Osteoblast (primary cell): ENCODE measurements around the gene DRAM1. TPM values are rescaled to one million over a fixed set of nuclear protein-coding genes. Genes with fewer than 3 reads are reported as not detected.

ENCODE experiments used
- DNase-seq: peaks from one replicate; pipeline ENCODE4 v3.0.0; 2011; ENCODE audit warnings: low spot score, mixed read lengths; ENCODE audit not compliant: insufficient read length; ENCODE audit errors: missing footprints
- H2AFZ ChIP-seq: 2 replicates; pipeline ENCODE4 v1.6.0; 2011; ENCODE audit warnings: mild to moderate bottlenecking, low read length
- H3K27ac ChIP-seq: 2 replicates; pipeline ENCODE4 v1.5.1; 2011; ENCODE audit warnings: mild to moderate bottlenecking, low read depth, low read length, moderate library complexity
- H3K27me3 ChIP-seq: 2 replicates; pipeline ENCODE4 v1.6.0; 2012; ENCODE audit warnings: mild to moderate bottlenecking, control low read depth, inconsistent platforms, low read length, moderate library complexity; ENCODE audit not compliant: insufficient read depth
- H3K36me3 ChIP-seq: 2 replicates; pipeline ENCODE4 v1.5.1; 2011; ENCODE audit warnings: mild to moderate bottlenecking, low read length, control low read depth, moderate library complexity; ENCODE audit not compliant: insufficient read depth
- H3K4me1 ChIP-seq: 2 replicates; pipeline ENCODE4 v1.5.1; 2011; ENCODE audit warnings: mild to moderate bottlenecking, low read length, control low read depth, moderate library complexity; ENCODE audit not compliant: insufficient read depth
- H3K4me2 ChIP-seq: 2 replicates; pipeline ENCODE4 v1.6.0; 2011; ENCODE audit warnings: mild to moderate bottlenecking, low read length; ENCODE audit not compliant: insufficient read depth
- H3K4me3 ChIP-seq: fragments of 200-600 bp; sonication (generic); 3 replicates; pipeline ENCODE4 v1.5.1; 2012; ENCODE audit warnings: mild to moderate bottlenecking, low read length, inconsistent platforms; ENCODE audit not compliant: insufficient read depth
- H3K79me2 ChIP-seq: 2 replicates; pipeline ENCODE4 v1.6.0; 2012; ENCODE audit warnings: mild to moderate bottlenecking, low read length, control low read depth, inconsistent platforms; ENCODE audit not compliant: insufficient read depth
- H3K9me3 ChIP-seq: 2 replicates; pipeline ENCODE4 v1.5.1; 2011; ENCODE audit warnings: low read depth, low read length, control low read depth
- H4K20me1 ChIP-seq: 2 replicates; pipeline ENCODE4 v1.6.0; 2012; ENCODE audit warnings: mild to moderate bottlenecking, low read length, control low read depth; ENCODE audit not compliant: insufficient read depth
- total RNA-seq: library from RNA; depleted of rRNA; stranded (reverse); fragments of >200 nt; gene quantifications from 2 replicates; pipeline ENCODE4 v1.2.3, GENCODE V29; 2012
- TF ChIP-seq, protein P1 (sequence below): IDR thresholded peaks from 2 replicates; pipeline ENCODE4 v1.5.1; 2011; ENCODE audit warnings: mild to moderate bottlenecking, low read depth, low read length, moderate library complexity; ENCODE audit errors: extremely low read depth

The DRAM1 gene
- total RNA-seq, 1 donor: 141 TPM

DNA sequence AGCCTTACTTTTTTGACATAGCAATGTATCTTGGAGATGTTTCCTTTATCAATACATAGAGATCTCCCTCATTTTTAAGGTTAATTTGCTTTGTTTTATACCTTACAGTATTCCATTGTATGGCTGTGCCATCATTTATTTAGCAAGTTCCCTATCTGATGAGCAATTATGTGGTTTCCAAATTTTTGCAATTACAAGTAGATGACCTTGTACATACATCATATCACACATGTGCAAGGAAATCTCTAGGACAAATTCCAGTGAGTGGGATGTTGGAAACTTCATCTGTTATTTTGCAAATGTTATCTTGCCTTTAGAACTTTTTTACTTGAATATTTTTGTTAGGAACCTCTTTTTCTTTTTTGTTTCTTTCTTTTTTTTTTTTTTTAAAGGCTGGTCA, 49.7 kb downstream of the DRAM1 start:
- no peak overlapping the region for H2AFZ ChIP-seq
- no peaks in the 10 kb centered on the region for H4K20me1 ChIP-seq
- peaks cover 31% of the 10 kb centered on the region for H3K4me1 ChIP-seq
- no peak overlapping the region for H3K4me2 ChIP-seq
- no peaks in the 10 kb centered on the region for H3K36me3 ChIP-seq
- no peak overlapping the region for H3K4me3 ChIP-seq
- no peaks in the 10 kb centered on the region for H3K9me3 ChIP-seq
- no peaks in the 10 kb centered on the region for H3K27me3 ChIP-seq
- H3K79me2 ChIP-seq: no peaks in the 10 kb centered on the region
- no peak for DNase-seq
- H3K27ac ChIP-seq: peak overlapping the region; percentile 54
- TF ChIP-seq, protein P1, sequence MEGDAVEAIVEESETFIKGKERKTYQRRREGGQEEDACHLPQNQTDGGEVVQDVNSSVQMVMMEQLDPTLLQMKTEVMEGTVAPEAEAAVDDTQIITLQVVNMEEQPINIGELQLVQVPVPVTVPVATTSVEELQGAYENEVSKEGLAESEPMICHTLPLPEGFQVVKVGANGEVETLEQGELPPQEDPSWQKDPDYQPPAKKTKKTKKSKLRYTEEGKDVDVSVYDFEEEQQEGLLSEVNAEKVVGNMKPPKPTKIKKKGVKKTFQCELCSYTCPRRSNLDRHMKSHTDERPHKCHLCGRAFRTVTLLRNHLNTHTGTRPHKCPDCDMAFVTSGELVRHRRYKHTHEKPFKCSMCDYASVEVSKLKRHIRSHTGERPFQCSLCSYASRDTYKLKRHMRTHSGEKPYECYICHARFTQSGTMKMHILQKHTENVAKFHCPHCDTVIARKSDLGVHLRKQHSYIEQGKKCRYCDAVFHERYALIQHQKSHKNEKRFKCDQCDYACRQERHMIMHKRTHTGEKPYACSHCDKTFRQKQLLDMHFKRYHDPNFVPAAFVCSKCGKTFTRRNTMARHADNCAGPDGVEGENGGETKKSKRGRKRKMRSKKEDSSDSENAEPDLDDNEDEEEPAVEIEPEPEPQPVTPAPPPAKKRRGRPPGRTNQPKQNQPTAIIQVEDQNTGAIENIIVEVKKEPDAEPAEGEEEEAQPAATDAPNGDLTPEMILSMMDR: no peak

DNA sequence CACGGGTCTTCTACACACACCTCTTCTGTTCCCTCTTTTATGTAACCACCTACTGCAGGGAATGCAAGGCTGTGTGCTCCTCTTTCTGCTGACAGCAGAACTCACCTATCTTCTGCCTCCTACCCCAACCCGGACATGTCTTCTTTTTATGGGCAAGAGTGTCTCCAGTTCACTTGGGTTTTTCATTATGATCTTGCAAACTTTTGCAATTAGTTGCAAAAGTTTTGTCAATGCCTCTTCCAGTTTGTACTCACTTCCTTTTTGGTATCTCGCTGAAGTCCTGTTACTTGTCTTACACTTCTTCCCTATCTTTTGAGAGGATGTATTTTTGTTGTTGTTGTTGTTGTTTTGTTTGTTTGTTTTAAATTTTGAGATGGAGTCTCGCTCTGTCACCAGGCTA, 50.6 kb downstream of the DRAM1 start:
- Histone ChIP-seq H3K27me3 (no peaks in the 10 kb centered on the region), H3K9me3 (no peaks in the 10 kb centered on the region), H3K4me1 (peaks cover 28% of the 10 kb centered on the region), H3K79me2 (no peaks in the 10 kb centered on the region), H3K4me3 (no peak overlapping the region), H4K20me1 (no peaks in the 10 kb centered on the region), H2AFZ (no peak overlapping the region), H3K27ac (peak overlapping the region; percentile 54), H3K36me3 (no peaks in the 10 kb centered on the region), H3K4me2 (no peak overlapping the region)
- no peak for DNase-seq
- TF ChIP-seq, protein P1: no peak

DNA sequence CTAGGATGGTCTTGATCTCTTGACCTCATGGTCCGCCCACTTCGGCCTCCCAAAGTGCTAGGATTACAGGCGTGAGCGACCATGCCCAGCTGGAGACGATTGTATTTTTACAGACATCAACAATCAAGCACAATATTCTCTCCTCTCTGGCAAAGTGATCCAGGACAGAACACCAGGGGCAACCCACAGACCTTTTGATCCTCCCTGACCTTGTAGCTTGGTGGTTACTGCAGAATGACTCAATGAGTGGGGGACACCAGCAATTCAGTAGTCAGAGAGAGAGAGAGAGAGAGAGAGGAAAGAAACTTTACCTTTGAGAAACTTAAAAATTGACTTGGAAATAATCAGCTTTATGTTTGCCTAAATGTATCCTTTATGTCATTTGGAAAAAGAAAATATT, 51.2 kb downstream of the DRAM1 start:
- no peaks in the 10 kb centered on the region for H3K79me2 ChIP-seq

DNA sequence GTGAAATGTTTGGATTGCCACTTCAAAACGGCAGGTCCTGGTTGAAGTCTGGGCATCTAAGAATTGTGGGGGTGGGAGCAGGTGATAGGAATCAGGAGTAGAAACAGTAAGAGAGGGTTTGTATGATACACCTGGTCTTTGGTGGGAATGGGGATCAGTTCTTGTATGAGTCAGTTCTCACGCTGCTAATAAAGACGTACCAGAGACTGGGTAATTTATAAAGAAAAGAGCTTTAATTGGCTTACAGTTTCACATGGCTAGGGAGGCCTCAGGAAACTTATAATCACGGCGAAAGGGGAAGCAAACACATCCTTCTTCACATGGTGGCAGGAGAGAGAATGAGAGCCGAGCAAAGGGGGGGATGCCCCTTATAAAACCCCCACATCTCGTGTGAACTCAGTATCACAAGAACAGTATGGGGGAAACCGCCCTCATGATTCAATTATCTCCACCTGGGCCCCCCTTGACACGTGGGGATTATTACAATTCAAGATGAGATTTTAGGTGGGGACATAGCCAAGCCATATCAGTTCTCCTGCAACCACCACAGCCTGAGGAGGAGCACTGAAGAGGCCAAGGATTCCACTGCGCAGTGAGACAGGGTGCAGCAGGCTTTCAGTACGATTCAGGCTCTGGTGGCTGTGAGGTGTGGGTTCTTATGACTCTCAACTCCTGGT, 52.1 kb downstream of the DRAM1 start:
- Histone ChIP-seq H3K4me3 (no peak overlapping the region), H2AFZ (no peak overlapping the region), H3K36me3 (no peaks in the 10 kb centered on the region), H3K27me3 (no peaks in the 10 kb centered on the region), H3K4me2 (no peak overlapping the region), H3K4me1 (peaks cover 28% of the 10 kb centered on the region), H4K20me1 (no peaks in the 10 kb centered on the region), H3K27ac (no peak overlapping the region), H3K79me2 (no peaks in the 10 kb centered on the region), H3K9me3 (no peaks in the 10 kb centered on the region)
- TF ChIP-seq, protein P1: no peak
- DNase-seq: no peak

More for the DNA sequence above, 51.2 kb downstream of the DRAM1 start:
- peaks cover 28% of the 10 kb centered on the region for H3K4me1 ChIP-seq
- no peaks in the 10 kb centered on the region for H4K20me1 ChIP-seq
- no peaks in the 10 kb centered on the region for H3K27me3 ChIP-seq
- H3K9me3 ChIP-seq: no peaks in the 10 kb centered on the region
- no peak for DNase-seq
- no peak overlapping the region for H3K27ac ChIP-seq
- TF ChIP-seq, protein P1: no peak
- no peak overlapping the region for H2AFZ ChIP-seq
- H3K4me3 ChIP-seq: no peak overlapping the region
- H3K4me2 ChIP-seq: no peak overlapping the region
- H3K36me3 ChIP-seq: no peaks in the 10 kb centered on the region
